ENCODE results near the gene TSPAN18.

DNA sequence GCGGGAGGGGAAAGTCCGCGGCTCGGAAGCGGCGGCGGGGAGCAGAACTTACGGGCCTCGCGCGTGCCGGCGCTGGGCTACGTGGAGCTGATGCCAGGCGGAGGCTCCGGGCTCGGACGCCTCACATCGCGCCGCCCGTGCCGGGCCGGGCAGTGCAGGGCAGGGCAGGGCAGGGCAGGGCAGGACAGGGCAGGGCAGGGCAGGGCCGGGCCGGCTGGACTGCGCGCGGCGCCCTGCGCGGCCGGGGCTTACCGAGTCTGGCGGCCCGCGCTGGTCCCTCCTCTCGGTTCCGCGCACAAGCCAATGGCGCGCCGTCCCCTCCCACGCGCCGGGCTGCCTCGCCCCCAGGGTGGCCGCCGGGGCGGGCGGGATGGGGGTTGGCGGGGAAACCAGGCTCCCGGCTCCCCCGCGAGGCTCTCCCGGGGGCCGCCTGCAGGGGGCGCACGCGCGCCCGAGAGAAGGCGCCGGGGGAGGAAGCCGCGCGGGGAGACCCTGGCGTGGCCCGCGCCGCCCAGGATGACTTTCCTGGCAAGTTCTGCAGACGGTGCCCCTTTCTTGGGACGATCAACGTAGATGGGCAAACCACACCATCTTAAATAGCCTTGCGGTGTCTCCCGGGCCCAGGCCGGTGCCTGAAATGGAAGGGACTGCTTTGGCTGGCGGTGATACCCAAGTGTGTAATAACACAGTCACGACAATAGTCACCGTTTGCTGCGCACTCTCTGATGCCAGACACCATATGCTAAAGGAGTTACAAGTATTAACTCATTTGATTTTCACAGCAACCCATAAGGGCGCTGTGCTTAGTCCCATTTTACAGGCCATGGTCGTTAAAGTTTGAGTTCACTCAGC, 224.1 kb downstream of the TSPAN18 start, which contains the start of gene TP53I11:
- TF ChIP-seq CTCF (IDR thresholded peaks at IDR 0.05; ENCODE audit: low read length) (peak; percentile 23; the same call in 1 of the 2 replicates), EZH2 (IDR thresholded peaks at IDR 0.05; ENCODE audit: borderline replicate concordance, low read length) (no peak)

All from OCI-LY1 (cell line).